RWPE1 (cell line): Measurements from ENCODE around the gene SGPP2.
A peak's percentile ranks its signal among the peaks of the same experiment; 100 is the strongest.

Experiments
- CTCF ChIA-PET: fragments of 350-600 bp; sonication (Branson Sonifier 250); formaldehyde crosslinking; extraction: SDS; loops from one replicate; lab custom pipeline; 2021; lab: Yijun Ruan, JAX
- POLR2A ChIA-PET: fragments of 400-600 bp; formaldehyde crosslinking; extraction: SDS; loops from one replicate; lab custom pipeline; 2020; ENCODE audit warnings: antibody characterized with exemption; ENCODE audit not compliant: low non-redundant PET; lab: Yijun Ruan, JAX
- DNase-seq: peaks from one replicate; pipeline ENCODE4 v3.0.0; 2012; ENCODE audit warnings: low spot score
- H3K27ac ChIP-seq: fragments of 450-650 bp; 2 replicates; pipeline ENCODE4 v1.5.1; 2017
- CTCF ChIP-seq: fragments of 450-650 bp; conservative IDR thresholded peaks from 2 replicates; pipeline ENCODE4 v1.5.1; 2017; ENCODE audit warnings: low read depth, mild to moderate bottlenecking

Gene SGPP2

GRCh38 chr2:222523783-222524544, 99.6 kb downstream of the SGPP2 start:
- no peak for TF ChIP-seq CTCF
- H3K27ac ChIP-seq: no peak overlapping the region
- POLR2A ChIA-PET: no interaction called here
- CTCF ChIA-PET: no interaction called here
- DNase-seq: no peak

GRCh38 chr2:222525811-222526210, 101.5 kb downstream of the SGPP2 start:
- DNase-seq: no peak
- H3K27ac ChIP-seq: no peak overlapping the region
- no peak for TF ChIP-seq CTCF
- ChIA-PET CTCF (interaction anchor here (0.7 kb wide), 1 partner anchor 129 kb away, joined by 4 read pairs; no protein-coding TSS in a partner anchor), POLR2A (no interaction called here)

GRCh38 chr2:222526480-222527277, 102.3 kb downstream of the SGPP2 start:
- ChIA-PET POLR2A (no interaction called here), CTCF (interaction anchor here (0.7 kb wide), 1 partner anchor 130 kb away, joined by 4 read pairs; no protein-coding TSS in a partner anchor)
- no peak overlapping the region for H3K27ac ChIP-seq
- no peak for TF ChIP-seq CTCF
- no peak for DNase-seq

- ChIA-PET CTCF (interaction anchor here (0.6 to 1.1 kb wide), 2 partner anchors 215 to 225 kb away, joined by 3 read pairs; no protein-coding TSS in a partner anchor), POLR2A (no interaction called here)
- H3K27ac ChIP-seq: peak overlapping the region; percentile 7; the same call in 1 of the 2 replicates
- peak; percentile 74 for DNase-seq
- TF ChIP-seq CTCF: no peak
These were observed 108.0 kb downstream of the SGPP2 start for GRCh38 chr2:222532315-222532714.

- TF ChIP-seq CTCF: no peak
- H3K27ac ChIP-seq: no peak overlapping the region
- ChIA-PET CTCF (no interaction called here), POLR2A (no interaction called here)
- DNase-seq: no peak
These were observed 111.1 kb downstream of the SGPP2 start for GRCh38 chr2:222535477-222535876.

- TF ChIP-seq CTCF: no peak
- H3K27ac ChIP-seq: no peak overlapping the region
- CTCF ChIA-PET: no interaction called here
- DNase-seq: no peak
- POLR2A ChIA-PET: no interaction called here
These were observed 114.2 kb downstream of the SGPP2 start for GRCh38 chr2:222538535-222538934.
